Measurements from ENCODE around the gene CHID1. TPM values are rescaled to one million over a fixed set of nuclear protein-coding genes. Genes with fewer than 3 reads are reported as not detected.
A peak's percentile ranks its signal among the peaks of the same experiment; 100 is the strongest.

The CHID1 gene
- total and polyA plus RNA-seq, 2 of the 4 experiments (the other 2 are of a cell fraction): 34.2 to 121 TPM

DNA sequence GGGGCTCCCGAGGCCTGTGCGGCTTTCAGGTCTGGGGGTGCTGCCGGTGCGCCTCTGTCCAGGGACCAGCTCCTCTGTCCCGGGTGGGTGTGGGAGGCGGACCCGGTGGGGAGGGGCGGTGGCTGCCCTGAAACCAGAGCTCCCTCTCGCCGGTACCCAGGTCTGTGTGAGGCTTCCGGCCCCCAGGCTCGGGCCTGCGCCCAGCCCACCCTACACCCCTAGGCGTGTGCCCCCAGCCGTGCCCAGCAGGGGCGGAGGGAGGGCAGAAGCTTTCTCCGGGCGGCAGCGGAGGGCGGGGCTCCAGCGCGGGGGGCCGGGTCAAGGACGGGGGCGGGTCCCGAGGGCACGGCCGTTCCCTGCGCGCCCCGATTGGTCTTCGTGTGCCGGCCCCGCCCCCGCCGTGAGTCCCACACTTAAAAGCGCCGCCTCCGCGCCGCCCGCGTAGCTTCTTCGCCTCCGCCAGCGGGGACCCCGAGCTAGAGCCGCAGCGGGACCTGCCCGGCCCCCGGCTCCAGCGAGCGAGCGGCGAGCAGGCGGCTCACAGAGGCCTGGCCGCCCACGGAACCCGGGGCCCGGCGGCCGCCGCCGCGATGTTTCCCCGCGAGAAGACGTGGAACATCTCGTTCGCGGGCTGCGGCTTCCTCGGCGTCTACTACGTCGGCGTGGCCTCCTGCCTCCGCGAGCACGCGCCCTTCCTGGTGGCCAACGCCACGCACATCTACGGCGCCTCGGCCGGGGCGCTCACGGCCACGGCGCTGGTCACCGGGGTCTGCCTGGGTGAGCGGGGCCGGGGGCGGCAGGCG, 91.3 kb downstream of the CHID1 start (continued):
- TF ChIP-seq, protein P1, sequence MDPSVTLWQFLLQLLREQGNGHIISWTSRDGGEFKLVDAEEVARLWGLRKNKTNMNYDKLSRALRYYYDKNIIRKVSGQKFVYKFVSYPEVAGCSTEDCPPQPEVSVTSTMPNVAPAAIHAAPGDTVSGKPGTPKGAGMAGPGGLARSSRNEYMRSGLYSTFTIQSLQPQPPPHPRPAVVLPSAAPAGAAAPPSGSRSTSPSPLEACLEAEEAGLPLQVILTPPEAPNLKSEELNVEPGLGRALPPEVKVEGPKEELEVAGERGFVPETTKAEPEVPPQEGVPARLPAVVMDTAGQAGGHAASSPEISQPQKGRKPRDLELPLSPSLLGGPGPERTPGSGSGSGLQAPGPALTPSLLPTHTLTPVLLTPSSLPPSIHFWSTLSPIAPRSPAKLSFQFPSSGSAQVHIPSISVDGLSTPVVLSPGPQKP (IDR thresholded peaks at IDR 0.05; ENCODE audit: borderline replicate concordance, low read depth, low read length): no peak
- TF ChIP-seq, protein P2, sequence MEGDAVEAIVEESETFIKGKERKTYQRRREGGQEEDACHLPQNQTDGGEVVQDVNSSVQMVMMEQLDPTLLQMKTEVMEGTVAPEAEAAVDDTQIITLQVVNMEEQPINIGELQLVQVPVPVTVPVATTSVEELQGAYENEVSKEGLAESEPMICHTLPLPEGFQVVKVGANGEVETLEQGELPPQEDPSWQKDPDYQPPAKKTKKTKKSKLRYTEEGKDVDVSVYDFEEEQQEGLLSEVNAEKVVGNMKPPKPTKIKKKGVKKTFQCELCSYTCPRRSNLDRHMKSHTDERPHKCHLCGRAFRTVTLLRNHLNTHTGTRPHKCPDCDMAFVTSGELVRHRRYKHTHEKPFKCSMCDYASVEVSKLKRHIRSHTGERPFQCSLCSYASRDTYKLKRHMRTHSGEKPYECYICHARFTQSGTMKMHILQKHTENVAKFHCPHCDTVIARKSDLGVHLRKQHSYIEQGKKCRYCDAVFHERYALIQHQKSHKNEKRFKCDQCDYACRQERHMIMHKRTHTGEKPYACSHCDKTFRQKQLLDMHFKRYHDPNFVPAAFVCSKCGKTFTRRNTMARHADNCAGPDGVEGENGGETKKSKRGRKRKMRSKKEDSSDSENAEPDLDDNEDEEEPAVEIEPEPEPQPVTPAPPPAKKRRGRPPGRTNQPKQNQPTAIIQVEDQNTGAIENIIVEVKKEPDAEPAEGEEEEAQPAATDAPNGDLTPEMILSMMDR (conservative IDR thresholded peaks at IDR 0.05; ENCODE audit: low read depth, low read length): 0 out of 2 replicates have a peak, but pooled peaks have one; percentile 9
- no peak for TF ChIP-seq CEBPB (IDR thresholded peaks at IDR 0.05; ENCODE audit: low read depth, low read length)
- no peak for TF ChIP-seq RCOR1 (IDR thresholded peaks at IDR 0.05; ENCODE audit: insufficient replicate concordance, low read length)
